Measurements from ENCODE around the gene ZNF253. TPM values are rescaled to one million over a fixed set of nuclear protein-coding genes. Genes with fewer than 3 reads are reported as not detected.
"Not testable (repeated sequence)": the region's sequence is repeated elsewhere in the genome, so short reads cannot be mapped to it uniquely, and the experiment has no call there.

Gene ZNF253
- total RNA-seq, 5 donors from 2014 or later (not counting 1 experiment from before 2014, with no cell fraction given): 8.4 to 27.9 (median 21.8) TPM

- CTCF ChIA-PET; H3K9me3 Mint-ChIP-seq; H3K36me3 ChIP-seq (ENCODE audit: control insufficient read depth in 2 of 2, extremely low read depth in 1 of 2, insufficient read depth in 1 of 2, low read length in 1 of 2); ATAC-seq (replicated peaks in 1 of 4); H3K4me1 ChIP-seq (ENCODE audit: control insufficient read depth in 1 of 2, extremely low read depth in 1 of 2, insufficient read depth in 2 of 2, low read length in 2 of 2); H3K27me3 ChIP-seq (replicated peaks in 1 of 2; ENCODE audit: control insufficient read depth in 2 of 2, extremely low read depth in 1 of 2, insufficient read depth in 2 of 2, low read length in 1 of 2); H3K9me3 ChIP-seq; H3K4me3 ChIP-seq (ENCODE audit: control insufficient read depth in 1 of 2, extremely low read depth in 1 of 2, low read length in 1 of 2); H3K27me3 Mint-ChIP-seq; POLR2A ChIA-PET; H3K36me3 Mint-ChIP-seq; H3K27ac ChIP-seq (ENCODE audit: low read length); DNase-seq; H3K27ac Mint-ChIP-seq; H3K4me3 Mint-ChIP-seq: not testable (repeated sequence)
- WGBS (ENCODE audit: insufficient coverage): 67% methylated on average over 1 of the region's 2 CpGs
- peaks cover 0 to 10% (median 6%) of the 10 kb centered on the region in 3 donors for H3K4me1 Mint-ChIP-seq
Observed at GRCh38 chr19:19851740-19852139, 13.9 kb upstream of the ZNF253 start.

- H3K27ac ChIP-seq (ENCODE audit: low read length): no peak overlapping the region
Observed at GRCh38 chr19:19858751-19859150, 6.9 kb upstream of the ZNF253 start.

GRCh38 chr19:19860756-19861390 is 4.8 kb upstream of the ZNF253 start:
- ATAC-seq (replicated peaks in 1 of 4): peak; percentile 13 to 56 (median 36)
- peaks cover 0 to 4% of the 10 kb centered on the region in 2 experiments for H3K4me1 ChIP-seq (ENCODE audit: control insufficient read depth in 1 of 2, extremely low read depth in 1 of 2, insufficient read depth in 2 of 2, low read length in 2 of 2)
- POLR2A ChIA-PET: interaction anchor here in 1 of 2 donors (1.4 kb wide), 1 partner anchor 39 kb away, joined by 6 read pairs; the partner anchor contains the start of gene ZNF506
- H3K9me3 ChIP-seq: no peaks in the 10 kb centered on the region
- Mint-ChIP-seq H3K4me3 (peak overlapping the region; percentile 55 to 77 (median 70)), H3K9me3 (no peaks in the 10 kb centered on the region), H3K27ac (peak overlapping the region in 1 of 2 donors; percentile 71), H3K36me3 (peaks cover 4% of the 10 kb centered on the region), H3K27me3 (no peaks in the 10 kb centered on the region), H3K4me1 (peaks cover 8 to 12% (median 12%) of the 10 kb centered on the region in 3 donors)
- no peak overlapping the region for H3K27ac ChIP-seq (ENCODE audit: low read length)
- no peaks in the 10 kb centered on the region for H3K27me3 ChIP-seq (replicated peaks in 1 of 2; ENCODE audit: control insufficient read depth in 2 of 2, extremely low read depth in 1 of 2, insufficient read depth in 2 of 2, low read length in 1 of 2)
- WGBS (ENCODE audit: insufficient coverage): 37% methylated on average over 28 of the region's 29 CpGs
- peak; percentile 8 to 86 (median 63) for DNase-seq
- H3K4me3 ChIP-seq (ENCODE audit: control insufficient read depth in 1 of 2, extremely low read depth in 1 of 2, low read length in 1 of 2): peak overlapping the region; percentile 2 to 42
- no peaks in the 10 kb centered on the region for H3K36me3 ChIP-seq (ENCODE audit: control insufficient read depth in 2 of 2, extremely low read depth in 1 of 2, insufficient read depth in 1 of 2, low read length in 1 of 2)
- CTCF ChIA-PET: interaction anchor here in 1 of 2 donors (0.7 kb wide), 1 partner anchor 39 kb away, joined by 3 read pairs; the partner anchor contains the start of gene ZNF506

More at GRCh38 chr19:19858751-19859150, 6.9 kb upstream of the ZNF253 start:
- H3K9me3 ChIP-seq: no peaks in the 10 kb centered on the region
- DNase-seq (no peak), ATAC-seq (replicated peaks in 1 of 4) (no peak)
- ChIA-PET CTCF (no interaction called here), POLR2A (no interaction called here)
- H3K36me3 ChIP-seq (ENCODE audit: control insufficient read depth in 2 of 2, extremely low read depth in 1 of 2, insufficient read depth in 1 of 2, low read length in 1 of 2): no peaks in the 10 kb centered on the region
- no peaks in the 10 kb centered on the region for H3K9me3 Mint-ChIP-seq
- no CpG with 5 or more reads among the region's 2 CpGs for WGBS (ENCODE audit: insufficient coverage)
- H3K36me3 Mint-ChIP-seq: peaks cover 4% of the 10 kb centered on the region
- H3K27ac Mint-ChIP-seq: no peak overlapping the region
- H3K27me3 ChIP-seq (replicated peaks in 1 of 2; ENCODE audit: control insufficient read depth in 2 of 2, extremely low read depth in 1 of 2, insufficient read depth in 2 of 2, low read length in 1 of 2): no peaks in the 10 kb centered on the region
- no peak overlapping the region for H3K4me3 ChIP-seq (ENCODE audit: control insufficient read depth in 1 of 2, extremely low read depth in 1 of 2, low read length in 1 of 2)
- no peaks in the 10 kb centered on the region for H3K27me3 Mint-ChIP-seq
- H3K4me1 Mint-ChIP-seq: peaks cover 8 to 15% (median 15%) of the 10 kb centered on the region in 3 donors
- H3K4me3 Mint-ChIP-seq: no peak overlapping the region
- H3K4me1 ChIP-seq (ENCODE audit: control insufficient read depth in 1 of 2, extremely low read depth in 1 of 2, insufficient read depth in 2 of 2, low read length in 2 of 2): no peaks in the 10 kb centered on the region

GRCh38 chr19:19866611-19867248 is 1.0 kb downstream of the ZNF253 start:
- POLR2A ChIA-PET: interaction anchor here (0.6 to 4.0 kb wide), 9 partner anchors 45 to 1613 kb away, joined by 3 to 27 read pairs (median 5); partner anchors contain the start of gene ZNF506 (in 2 of the 2)
- WGBS (ENCODE audit: insufficient coverage): 0% methylated on average over 13 of the region's 23 CpGs
- no peaks in the 10 kb centered on the region for H3K27me3 Mint-ChIP-seq

GRCh38 chr19:19870086-19870485 is 4.4 kb downstream of the ZNF253 start:
- CTCF ChIA-PET: interaction anchor here (0.6 to 1.6 kb wide), 3 partner anchors 48 to 367 kb away, joined by 3 to 5 read pairs (median 4); partner anchors contain the start of genes ZNF506 (in 1 of the 2) and ZNF90 (in 1 of the 2)

More at GRCh38 chr19:19866611-19867248, 1.0 kb downstream of the ZNF253 start:
- peak in 30 of 35 experiments; percentile 12 to 66 (median 34) for DNase-seq
- H3K36me3 ChIP-seq (ENCODE audit: control insufficient read depth in 2 of 2, extremely low read depth in 1 of 2, insufficient read depth in 1 of 2, low read length in 1 of 2): no peaks in the 10 kb centered on the region
- H3K4me1 ChIP-seq (ENCODE audit: control insufficient read depth in 1 of 2, extremely low read depth in 1 of 2, insufficient read depth in 2 of 2, low read length in 2 of 2): peaks cover 9 to 23% of the 10 kb centered on the region in 2 experiments
- H3K4me3 Mint-ChIP-seq: peak overlapping the region; percentile 99 to 100 (median 100)
- H3K9me3 Mint-ChIP-seq: no peaks in the 10 kb centered on the region
- peak overlapping the region; percentile 97 to 99 for H3K27ac Mint-ChIP-seq
- peak overlapping the region; percentile 84 for H3K27ac ChIP-seq (ENCODE audit: low read length)
- H3K27me3 ChIP-seq (replicated peaks in 1 of 2; ENCODE audit: control insufficient read depth in 2 of 2, extremely low read depth in 1 of 2, insufficient read depth in 2 of 2, low read length in 1 of 2): no peaks in the 10 kb centered on the region
- H3K36me3 Mint-ChIP-seq: peaks cover 6% of the 10 kb centered on the region
- H3K9me3 ChIP-seq: peaks cover 4% of the 10 kb centered on the region
- CTCF ChIA-PET: interaction anchor here in 1 of 2 donors (1.0 to 1.8 kb wide), 3 partner anchors 34 to 198 kb away, joined by 4 to 5 read pairs (median 4); partner anchors contain the start of gene ZNF93
- H3K4me3 ChIP-seq (ENCODE audit: control insufficient read depth in 1 of 2, extremely low read depth in 1 of 2, low read length in 1 of 2): peak overlapping the region; percentile 95 to 99
- peak in 1 of 4 experiments; percentile 6 for ATAC-seq (replicated peaks in 1 of 4)
- H3K4me1 Mint-ChIP-seq: peaks cover 35 to 46% (median 43%) of the 10 kb centered on the region in 3 donors

GRCh38 chr19:19871932-19872331 is 6.2 kb downstream of the ZNF253 start:
- Mint-ChIP-seq H3K4me1 (peaks cover 53 to 62% (median 60%) of the 10 kb centered on the region in 3 donors), H3K9me3 (no peaks in the 10 kb centered on the region), H3K27ac (peak overlapping the region; percentile 53 to 62), H3K27me3 (no peaks in the 10 kb centered on the region), H3K4me3 (peak overlapping the region in 1 of 3 donors; percentile 45), H3K36me3 (peaks cover 31% of the 10 kb centered on the region)
- ATAC-seq (replicated peaks in 1 of 4) (no peak), DNase-seq (no peak)
- no CpG with 5 or more reads among the region's 3 CpGs for WGBS (ENCODE audit: insufficient coverage)
- Histone ChIP-seq H3K36me3 (ENCODE audit: control insufficient read depth in 2 of 2, extremely low read depth in 1 of 2, insufficient read depth in 1 of 2, low read length in 1 of 2) (peaks cover 0 to 4% of the 10 kb centered on the region in 2 donors), H3K9me3 (peaks cover 9% of the 10 kb centered on the region), H3K27ac (ENCODE audit: low read length) (no peak overlapping the region), H3K4me3 (ENCODE audit: control insufficient read depth in 1 of 2, extremely low read depth in 1 of 2, low read length in 1 of 2) (no peak overlapping the region), H3K27me3 (replicated peaks in 1 of 2; ENCODE audit: control insufficient read depth in 2 of 2, extremely low read depth in 1 of 2, insufficient read depth in 2 of 2, low read length in 1 of 2) (no peaks in the 10 kb centered on the region), H3K4me1 (ENCODE audit: control insufficient read depth in 1 of 2, extremely low read depth in 1 of 2, insufficient read depth in 2 of 2, low read length in 2 of 2) (peaks cover 9 to 14% of the 10 kb centered on the region in 2 experiments)
- POLR2A ChIA-PET: no interaction called here
- CTCF ChIA-PET: interaction anchor here in 1 of 2 donors (1.6 kb wide), 1 partner anchor 50 kb away, joined by 4 read pairs; the partner anchor contains the start of gene ZNF506

More at GRCh38 chr19:19870086-19870485, 4.4 kb downstream of the ZNF253 start:
- not testable (repeated sequence) for H3K27ac ChIP-seq (ENCODE audit: low read length); H3K4me3 Mint-ChIP-seq; H3K36me3 ChIP-seq (ENCODE audit: control insufficient read depth in 2 of 2, extremely low read depth in 1 of 2, insufficient read depth in 1 of 2, low read length in 1 of 2); H3K27ac Mint-ChIP-seq; H3K9me3 ChIP-seq; H3K9me3 Mint-ChIP-seq; DNase-seq; H3K27me3 Mint-ChIP-seq; H3K4me3 ChIP-seq (ENCODE audit: control insufficient read depth in 1 of 2, extremely low read depth in 1 of 2, low read length in 1 of 2); ATAC-seq (replicated peaks in 1 of 4); H3K27me3 ChIP-seq (replicated peaks in 1 of 2; ENCODE audit: control insufficient read depth in 2 of 2, extremely low read depth in 1 of 2, insufficient read depth in 2 of 2, low read length in 1 of 2)
- WGBS (ENCODE audit: insufficient coverage): no CpG with 5 or more reads among the region's 5 CpGs
- H3K4me1 ChIP-seq (ENCODE audit: control insufficient read depth in 1 of 2, extremely low read depth in 1 of 2, insufficient read depth in 2 of 2, low read length in 2 of 2): peaks cover 9 to 23% of the 10 kb centered on the region in 2 experiments
- POLR2A ChIA-PET: interaction anchor here (0.6 to 1.2 kb wide), 6 partner anchors 10 to 422 kb away, joined by 3 to 8 read pairs (median 4); no protein-coding TSS in a partner anchor
- peaks cover 51 to 58% (median 57%) of the 10 kb centered on the region in 3 donors for H3K4me1 Mint-ChIP-seq
- H3K36me3 Mint-ChIP-seq: peaks cover 22% of the 10 kb centered on the region

All from T-cell (primary cell).